Epithelial cell of proximal tubule (primary cell): ENCODE results near the gene SERTAD4. TPM values are rescaled to one million over a fixed set of nuclear protein-coding genes. Genes with fewer than 3 reads are reported as not detected.
"Not testable (repeated sequence)": the region's sequence is repeated elsewhere in the genome, so short reads cannot be mapped to it uniquely, and the experiment has no call there.

Experiments used
- DNase-seq: peaks from one replicate; pipeline ENCODE4 v3.0.0-alpha.2; 2011; ENCODE audit warnings: low read depth
- H3K4me3 ChIP-seq: 2 replicates; pipeline ENCODE4 v1.5.1; 2011; ENCODE audit warnings: low read depth, mild to moderate bottlenecking, low read length
- CTCF ChIP-seq: conservative IDR thresholded peaks from 2 replicates; pipeline ENCODE4 v1.5.1; 2012; ENCODE audit warnings: low read depth, mild to moderate bottlenecking, low read length
- total RNA-seq: library from RNA; depleted of rRNA; stranded (reverse); fragments of >200 nt; gene quantifications from 2 replicates; pipeline ENCODE4 v1.2.3, GENCODE V29; 2015

SERTAD4 gene
- total RNA-seq, 1 donor from 2014 or later: 8.7 TPM

- peak; percentile 53 for TF ChIP-seq CTCF
- no peak for DNase-seq
- H3K4me3 ChIP-seq: no peak overlapping the region
These were observed 32.1 kb downstream of the SERTAD4 start for GRCh38 chr1:210264496-210265380.

DNA sequence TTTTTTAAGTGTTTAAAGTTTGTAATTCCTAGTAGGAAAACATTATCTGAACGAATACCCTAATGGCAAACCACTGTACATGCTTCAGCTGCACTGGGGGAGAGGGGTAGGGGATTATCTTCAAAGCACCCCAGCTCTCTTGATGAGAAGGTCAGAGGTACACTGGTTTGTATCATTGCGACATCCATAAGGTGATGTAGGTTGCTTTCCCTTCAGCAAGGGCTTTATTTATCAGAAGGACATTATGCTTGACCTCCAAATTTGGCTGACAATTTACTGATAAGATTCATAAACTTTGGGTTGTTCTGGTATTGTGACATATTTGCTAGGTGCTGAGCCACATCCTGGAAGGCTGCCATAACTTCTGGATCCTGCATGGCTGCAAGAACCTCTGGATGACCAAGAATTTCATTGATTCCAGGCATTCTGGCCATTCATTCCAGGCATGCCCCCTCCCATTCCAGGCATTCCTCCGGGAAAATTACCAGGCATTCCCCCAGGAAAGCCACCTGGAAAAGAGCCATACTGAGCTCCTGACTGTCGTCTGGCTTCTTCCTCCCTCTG, 32.9 kb downstream of the SERTAD4 start:
- peak; percentile 57 for DNase-seq
- H3K4me3 ChIP-seq: not testable (repeated sequence)

- no peak overlapping the region for H3K4me3 ChIP-seq
- no peak for DNase-seq
- no peak for TF ChIP-seq CTCF
These were observed 37.4 kb downstream of the SERTAD4 start for GRCh38 chr1:210269981-210270380.

DNA sequence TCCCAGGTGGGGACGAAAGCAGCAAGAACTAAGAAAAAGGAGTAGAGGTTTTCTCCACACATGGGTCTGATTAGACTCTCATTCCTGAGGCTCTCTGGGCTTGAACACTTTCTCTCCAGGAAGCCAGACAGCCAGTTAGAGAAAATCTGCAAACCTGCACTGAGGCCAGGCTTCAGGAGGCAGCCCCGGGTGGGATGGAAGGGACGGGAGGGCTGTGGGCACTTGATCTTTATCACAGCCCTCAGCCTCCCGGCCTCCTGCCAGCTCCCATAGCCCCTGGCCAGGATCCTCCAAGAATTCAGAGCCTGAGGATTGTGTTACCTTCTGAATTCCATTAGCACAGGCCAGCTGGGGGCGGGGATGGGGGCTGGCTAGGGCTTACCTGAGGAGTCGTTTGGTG, 40.1 kb downstream of the SERTAD4 start:
- no peak for TF ChIP-seq CTCF
- H3K4me3 ChIP-seq: no peak overlapping the region
- no peak for DNase-seq

DNA sequence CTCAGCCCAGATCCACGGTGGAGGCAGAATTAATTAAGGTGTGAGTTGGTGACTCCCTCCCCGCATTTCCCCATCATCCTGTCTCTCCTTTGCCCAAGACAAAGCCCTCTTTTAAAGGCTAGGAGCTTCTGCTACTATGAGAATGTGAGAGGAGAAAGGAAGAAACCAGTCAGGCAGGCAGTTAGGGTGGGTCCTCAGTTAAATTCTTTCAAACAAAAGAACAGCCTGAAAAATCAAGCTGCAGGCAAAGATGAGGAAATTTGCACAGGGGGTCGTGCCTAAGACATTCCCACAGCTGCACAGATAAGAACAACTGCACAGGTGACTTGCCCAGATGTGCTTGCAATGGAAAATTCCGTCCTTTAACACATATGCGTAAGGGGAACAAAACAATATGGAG, 47.6 kb downstream of the SERTAD4 start:
- TF ChIP-seq CTCF: no peak
- no peak overlapping the region for H3K4me3 ChIP-seq
- no peak for DNase-seq

GRCh38 chr1:210288116-210288515, 55.5 kb downstream of the SERTAD4 start:
- TF ChIP-seq CTCF: no peak
- no peak overlapping the region for H3K4me3 ChIP-seq
- DNase-seq: peak; percentile 44

GRCh38 chr1:210289248-210289647, 56.7 kb downstream of the SERTAD4 start:
- DNase-seq: no peak
- no peak for TF ChIP-seq CTCF
- H3K4me3 ChIP-seq: no peak overlapping the region
